Heart left ventricle (tissue), 13 donors: Measurements from ENCODE around the gene MCF2L.

ENCODE experiments used
- CTCF ChIP-seq, 12 donors: fragments of 200-600 bp; sonication (generic) in 4 of 12; IDR thresholded peaks; one replicate each; pipeline versions ENCODE4 v1.5.0 to v1.8.0; 2018 to 2022; ENCODE audit warnings: antibody characterized with exemption in 12 of 12, mild to moderate bottlenecking in 5 of 12
- POLR2A ChIP-seq, 2 donors: fragments of 450-650 bp; IDR thresholded peaks; one replicate each; pipeline ENCODE4 v1.6.1; 2017; ENCODE audit warnings: antibody characterized with exemption in 2 of 2, mild to moderate bottlenecking in 2 of 2, moderate library complexity in 2 of 2
- donor health status: ischemic (EF 13 %, LVEDD 7.1; RV severe dilation, severe dysfunction).
- donor health status: DM: no; HTN: yes; CAD: no.
- donor health status: DM: no; HTN: no; CAD: no.
- donor health status: ischemic (EF 25% LVEDD 6.9; RV normal size, moderate dysfunction).
- donor health status: ischemic (EF 25% LVEDD 5.7; RV mildly dilated, moderate dysfunction).
- donor health status: ischemic (EF 35%, LVEDD 5.7; RV mildly dilated, moderate dysfunction).
- donor health status: nonischemic (EF 11% LVEDD 7.7; RV severe dilation, severe dysfunction).
- donor health status: DM: yes; HTN: yes; CAD: no.
- donor health status: PGD.
- donor health status: ischemic (EF 29% LVEDD 5.4; RV normal size, mild dysfunction).
- donor health status: nonischemic (EF 23%, LVEDD 6.1; RV moderate dilation, normal function).

GRCh38 chr13:113026391-113026910 lies 57.4 kb downstream of the MCF2L start:
- TF ChIP-seq CTCF (IDR thresholded peaks at IDR 0.05) (no peak), POLR2A (IDR thresholded peaks at IDR 0.05) (no peak)
